Activated CD4-positive, CD25-positive, alpha-beta regulatory T cell treated with anti-CD3 and anti-CD28 coated beads, Interleukin-2, amount 50 U/mL, for 16 hours (primary cell): ENCODE measurements around the gene DEK.
"Not testable (repeated sequence)": the region's sequence is repeated elsewhere in the genome, so short reads cannot be mapped to it uniquely, and the experiment has no call there.

Source experiments
- DNase-seq: peaks from one replicate; pipeline ENCODE4 v3.0.0-alpha.2; 2020; ENCODE audit warnings: low read depth, low spot score

Gene DEK

GRCh38 chr6:18204691-18205090, 59.6 kb downstream of the DEK start:
- no peak for DNase-seq

- DNase-seq = no peak
These were observed 60.5 kb downstream of the DEK start for GRCh38 chr6:18203786-18204185.

- DNase-seq = no peak
These were observed 72.3 kb downstream of the DEK start for GRCh38 chr6:18192026-18192425.

GRCh38 chr6:18189196-18189595, 75.1 kb downstream of the DEK start:
- no peak for DNase-seq

GRCh38 chr6:18187701-18188100, 76.6 kb downstream of the DEK start:
- no peak for DNase-seq

GRCh38 chr6:18186540-18187250, 77.6 kb downstream of the DEK start:
- DNase-seq = no peak

GRCh38 chr6:18186033-18186432, 78.3 kb downstream of the DEK start:
- no peak for DNase-seq

GRCh38 chr6:18185624-18186023, 78.7 kb downstream of the DEK start:
- DNase-seq = no peak

GRCh38 chr6:18183766-18184165, 80.6 kb downstream of the DEK start:
- DNase-seq = no peak

GRCh38 chr6:18182568-18182967, 81.8 kb downstream of the DEK start:
- DNase-seq = no peak

- no peak for DNase-seq
These were observed 84.5 kb downstream of the DEK start for GRCh38 chr6:18179770-18180356.

- DNase-seq = no peak
These were observed 85.2 kb downstream of the DEK start for GRCh38 chr6:18178960-18179615.

GRCh38 chr6:18177286-18177965, 86.9 kb downstream of the DEK start:
- DNase-seq = no peak

GRCh38 chr6:18176198-18176597, 88.1 kb downstream of the DEK start:
- DNase-seq = not testable (repeated sequence)
